Keratinocyte (primary cell): ENCODE data around the gene TRIP4.

ENCODE experiments used
- EZH2 ChIP-seq: IDR thresholded peaks from one replicate; pipeline ENCODE4 v1.6.1; 2012; ENCODE audit warnings: inconsistent platforms, mild to moderate bottlenecking, low read length, moderate library complexity
- TF ChIP-seq, protein P1 (sequence below), 3 experiments: IDR thresholded peaks in 1 of 3; conservative IDR thresholded peaks in 1 of 3; optimal IDR thresholded peaks in 1 of 3; 2 replicates in 2 of 3; 3 replicates in 1 of 3; pipeline versions ENCODE3 to v1.5.1; 2011; ENCODE audit warnings: low read length in 3 of 3, mild to moderate bottlenecking in 3 of 3, moderate library complexity in 2 of 3, control low read depth in 1 of 3, inconsistent platforms in 1 of 3; ENCODE audit not compliant: insufficient read depth in 2 of 3; ENCODE audit errors: extremely low read depth in 1 of 3

DNA sequence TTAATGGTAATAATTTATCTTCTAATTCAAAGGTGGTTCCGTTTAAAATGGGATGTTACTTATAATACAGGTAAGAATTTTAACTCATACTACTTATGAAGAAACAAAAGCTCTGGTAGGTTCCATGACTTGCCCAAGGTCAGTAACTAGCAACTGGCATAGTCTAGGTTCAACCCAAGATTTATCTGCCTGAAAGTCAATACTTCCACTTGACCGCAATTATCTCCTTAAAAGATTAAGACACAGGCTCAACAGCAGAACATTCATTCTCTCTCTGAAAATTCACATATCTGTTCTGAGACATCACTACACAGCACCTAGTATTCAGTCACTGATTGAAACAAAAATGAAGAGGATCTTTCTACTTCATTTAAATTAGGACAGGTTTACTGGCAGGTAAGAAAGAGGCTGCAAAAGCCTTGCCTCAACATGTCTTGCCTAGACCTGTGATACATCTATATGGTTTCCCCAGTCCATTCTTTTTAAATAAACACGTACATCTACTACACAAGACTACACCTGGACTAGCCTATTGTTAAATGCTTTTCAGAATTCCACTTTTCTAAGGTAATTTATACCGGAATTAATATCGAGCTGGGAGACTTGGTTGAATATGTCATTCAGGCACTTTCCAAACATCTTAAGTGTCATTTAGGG lies 32.8 kb upstream of the TRIP4 start:
- TF ChIP-seq, protein P1, sequence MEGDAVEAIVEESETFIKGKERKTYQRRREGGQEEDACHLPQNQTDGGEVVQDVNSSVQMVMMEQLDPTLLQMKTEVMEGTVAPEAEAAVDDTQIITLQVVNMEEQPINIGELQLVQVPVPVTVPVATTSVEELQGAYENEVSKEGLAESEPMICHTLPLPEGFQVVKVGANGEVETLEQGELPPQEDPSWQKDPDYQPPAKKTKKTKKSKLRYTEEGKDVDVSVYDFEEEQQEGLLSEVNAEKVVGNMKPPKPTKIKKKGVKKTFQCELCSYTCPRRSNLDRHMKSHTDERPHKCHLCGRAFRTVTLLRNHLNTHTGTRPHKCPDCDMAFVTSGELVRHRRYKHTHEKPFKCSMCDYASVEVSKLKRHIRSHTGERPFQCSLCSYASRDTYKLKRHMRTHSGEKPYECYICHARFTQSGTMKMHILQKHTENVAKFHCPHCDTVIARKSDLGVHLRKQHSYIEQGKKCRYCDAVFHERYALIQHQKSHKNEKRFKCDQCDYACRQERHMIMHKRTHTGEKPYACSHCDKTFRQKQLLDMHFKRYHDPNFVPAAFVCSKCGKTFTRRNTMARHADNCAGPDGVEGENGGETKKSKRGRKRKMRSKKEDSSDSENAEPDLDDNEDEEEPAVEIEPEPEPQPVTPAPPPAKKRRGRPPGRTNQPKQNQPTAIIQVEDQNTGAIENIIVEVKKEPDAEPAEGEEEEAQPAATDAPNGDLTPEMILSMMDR (optimal IDR thresholded peaks at IDR 0.05 in 1 of 3, IDR thresholded peaks at IDR 0.05 in 1 of 3, conservative IDR thresholded peaks at IDR 0.05 in 1 of 3; ENCODE audit: extremely low read depth in 1 of 3, insufficient read depth in 2 of 3, low read length in 3 of 3), result no peak
- TF ChIP-seq EZH2, result no peak
